DND-41 (cell line): Measurements from ENCODE around the gene PTPRE.

Experiments used
- EZH2 ChIP-seq: IDR thresholded peaks from 3 replicates; pipeline ENCODE4 v1.6.1; 2012; ENCODE audit warnings: borderline replicate concordance, low read depth, mild to moderate bottlenecking, moderate library complexity, low read length, inconsistent platforms; ENCODE audit not compliant: severe bottlenecking
- TF ChIP-seq, protein P1 (sequence below): IDR thresholded peaks from 2 replicates; pipeline ENCODE4 v1.5.1; 2012; ENCODE audit warnings: borderline replicate concordance, low read length, moderate library complexity, mild to moderate bottlenecking; ENCODE audit not compliant: poor library complexity, severe bottlenecking; ENCODE audit errors: extremely low read depth

DNA sequence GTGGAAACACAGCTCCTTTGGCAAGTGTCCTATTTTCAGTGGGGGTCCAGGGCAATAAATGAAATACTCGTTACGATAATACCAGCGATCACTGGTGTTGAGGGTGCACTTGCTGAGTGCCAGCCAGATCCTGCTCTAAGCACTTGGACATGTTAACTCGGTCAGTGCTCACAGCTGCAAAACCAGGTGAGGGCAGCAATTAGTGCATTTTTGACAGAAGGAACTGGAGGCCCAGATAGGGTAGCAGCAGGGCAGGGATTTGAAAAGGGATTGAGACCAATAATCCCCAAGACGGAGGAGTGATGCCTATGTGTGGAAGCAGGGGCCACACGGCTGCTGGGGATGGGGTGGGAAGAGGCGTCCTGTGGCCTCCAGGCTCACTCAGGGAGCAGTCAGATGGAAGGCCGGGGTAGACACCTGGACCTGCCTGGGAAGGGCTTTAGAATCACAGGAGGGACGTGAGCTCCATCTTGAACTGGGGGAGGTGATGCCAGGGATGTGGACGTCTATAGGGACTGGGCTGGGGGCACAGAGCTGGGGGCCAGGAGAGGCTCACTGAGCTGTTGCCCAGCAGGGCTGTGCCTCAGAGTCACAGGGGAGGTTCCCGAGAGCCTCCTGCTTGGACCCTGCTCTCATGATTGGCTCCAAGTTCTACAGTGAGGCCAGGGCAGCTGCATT is 14.3 kb downstream of the PTPRE start:
- TF ChIP-seq, protein P1, sequence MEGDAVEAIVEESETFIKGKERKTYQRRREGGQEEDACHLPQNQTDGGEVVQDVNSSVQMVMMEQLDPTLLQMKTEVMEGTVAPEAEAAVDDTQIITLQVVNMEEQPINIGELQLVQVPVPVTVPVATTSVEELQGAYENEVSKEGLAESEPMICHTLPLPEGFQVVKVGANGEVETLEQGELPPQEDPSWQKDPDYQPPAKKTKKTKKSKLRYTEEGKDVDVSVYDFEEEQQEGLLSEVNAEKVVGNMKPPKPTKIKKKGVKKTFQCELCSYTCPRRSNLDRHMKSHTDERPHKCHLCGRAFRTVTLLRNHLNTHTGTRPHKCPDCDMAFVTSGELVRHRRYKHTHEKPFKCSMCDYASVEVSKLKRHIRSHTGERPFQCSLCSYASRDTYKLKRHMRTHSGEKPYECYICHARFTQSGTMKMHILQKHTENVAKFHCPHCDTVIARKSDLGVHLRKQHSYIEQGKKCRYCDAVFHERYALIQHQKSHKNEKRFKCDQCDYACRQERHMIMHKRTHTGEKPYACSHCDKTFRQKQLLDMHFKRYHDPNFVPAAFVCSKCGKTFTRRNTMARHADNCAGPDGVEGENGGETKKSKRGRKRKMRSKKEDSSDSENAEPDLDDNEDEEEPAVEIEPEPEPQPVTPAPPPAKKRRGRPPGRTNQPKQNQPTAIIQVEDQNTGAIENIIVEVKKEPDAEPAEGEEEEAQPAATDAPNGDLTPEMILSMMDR, result no peak
- TF ChIP-seq EZH2, result no peak
